WI38 (cell line): ENCODE results near the gene REPS2.

ENCODE experiments used
- H3K4me3 ChIP-seq: 2 replicates; pipeline ENCODE4 v1.5.1; 2011; ENCODE audit warnings: low read depth, mild to moderate bottlenecking, control low read depth, low read length
- TF ChIP-seq, protein P1 (sequence below): IDR thresholded peaks from 2 replicates; pipeline ENCODE4 v1.5.1; 2012; ENCODE audit warnings: low read depth, mild to moderate bottlenecking, control low read depth, low read length

REPS2 gene

DNA sequence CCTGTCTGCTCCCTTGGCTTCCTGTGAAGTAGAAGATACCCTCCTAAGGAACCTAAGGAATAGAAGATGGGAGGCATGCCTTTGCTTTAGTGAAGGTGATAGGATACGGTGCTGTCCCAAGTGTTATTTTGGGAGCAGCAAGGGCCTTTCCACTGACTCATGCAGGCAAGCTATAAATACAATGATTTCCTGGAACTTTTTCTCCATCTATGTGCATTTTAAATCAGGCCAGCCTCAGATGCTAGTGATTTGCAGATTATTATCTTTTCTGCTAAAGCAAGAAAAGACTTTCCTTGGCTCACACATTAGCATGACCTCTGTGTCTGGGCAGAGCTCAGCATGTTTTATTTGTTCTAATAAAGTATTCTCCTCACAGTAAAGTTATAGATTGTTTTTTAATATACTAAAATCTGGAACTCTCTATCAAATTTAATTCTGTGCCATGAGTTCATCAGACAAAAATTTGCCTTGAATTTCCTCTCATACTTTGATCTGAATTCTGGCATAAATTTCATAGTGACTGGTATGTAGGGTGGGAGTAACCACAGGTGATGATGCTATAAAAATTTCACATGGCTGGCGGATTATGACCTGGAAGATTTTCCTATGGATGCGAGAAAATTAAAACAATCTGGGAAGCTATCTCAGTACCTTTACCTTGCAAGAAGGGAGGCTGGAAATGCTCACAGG, 131.7 kb downstream of the REPS2 start:
- no peak overlapping the region for H3K4me3 ChIP-seq
- TF ChIP-seq, protein P1, sequence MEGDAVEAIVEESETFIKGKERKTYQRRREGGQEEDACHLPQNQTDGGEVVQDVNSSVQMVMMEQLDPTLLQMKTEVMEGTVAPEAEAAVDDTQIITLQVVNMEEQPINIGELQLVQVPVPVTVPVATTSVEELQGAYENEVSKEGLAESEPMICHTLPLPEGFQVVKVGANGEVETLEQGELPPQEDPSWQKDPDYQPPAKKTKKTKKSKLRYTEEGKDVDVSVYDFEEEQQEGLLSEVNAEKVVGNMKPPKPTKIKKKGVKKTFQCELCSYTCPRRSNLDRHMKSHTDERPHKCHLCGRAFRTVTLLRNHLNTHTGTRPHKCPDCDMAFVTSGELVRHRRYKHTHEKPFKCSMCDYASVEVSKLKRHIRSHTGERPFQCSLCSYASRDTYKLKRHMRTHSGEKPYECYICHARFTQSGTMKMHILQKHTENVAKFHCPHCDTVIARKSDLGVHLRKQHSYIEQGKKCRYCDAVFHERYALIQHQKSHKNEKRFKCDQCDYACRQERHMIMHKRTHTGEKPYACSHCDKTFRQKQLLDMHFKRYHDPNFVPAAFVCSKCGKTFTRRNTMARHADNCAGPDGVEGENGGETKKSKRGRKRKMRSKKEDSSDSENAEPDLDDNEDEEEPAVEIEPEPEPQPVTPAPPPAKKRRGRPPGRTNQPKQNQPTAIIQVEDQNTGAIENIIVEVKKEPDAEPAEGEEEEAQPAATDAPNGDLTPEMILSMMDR = no peak

- TF ChIP-seq, protein P1 = no peak
- no peak overlapping the region for H3K4me3 ChIP-seq
These were observed 135.1 kb downstream of the REPS2 start for GRCh38 chrX:17081511-17081910.

- no peak overlapping the region for H3K4me3 ChIP-seq
- TF ChIP-seq, protein P1 = no peak
These were observed 135.5 kb downstream of the REPS2 start for GRCh38 chrX:17081968-17082367.

DNA sequence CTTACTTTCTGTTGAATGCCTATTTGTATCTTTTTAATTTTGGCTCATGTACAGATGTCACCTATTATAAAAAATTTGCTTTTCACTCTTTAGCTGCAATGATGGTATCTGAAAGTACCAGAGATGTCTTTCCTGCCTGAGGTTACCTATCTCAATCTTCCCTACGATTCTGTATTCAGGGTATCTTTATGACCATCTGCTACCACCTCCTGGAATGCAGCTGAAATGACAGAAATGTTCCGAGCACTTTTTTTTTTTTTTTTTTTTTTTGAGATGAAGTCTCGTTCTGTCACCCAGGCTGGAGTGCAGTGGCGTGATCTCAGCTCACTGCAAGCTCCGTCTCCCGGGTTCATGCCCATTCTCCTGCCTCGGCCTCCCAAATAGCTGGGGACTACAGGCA, 136.4 kb downstream of the REPS2 start:
- TF ChIP-seq, protein P1 = no peak
- H3K4me3 ChIP-seq = no peak overlapping the region

- no peak overlapping the region for H3K4me3 ChIP-seq
- TF ChIP-seq, protein P1 = no peak
These were observed 139.9 kb downstream of the REPS2 start for GRCh38 chrX:17086317-17086716.

- TF ChIP-seq, protein P1 = no peak
- H3K4me3 ChIP-seq = no peak overlapping the region
These were observed 148.7 kb downstream of the REPS2 start for GRCh38 chrX:17095161-17095560.

DNA sequence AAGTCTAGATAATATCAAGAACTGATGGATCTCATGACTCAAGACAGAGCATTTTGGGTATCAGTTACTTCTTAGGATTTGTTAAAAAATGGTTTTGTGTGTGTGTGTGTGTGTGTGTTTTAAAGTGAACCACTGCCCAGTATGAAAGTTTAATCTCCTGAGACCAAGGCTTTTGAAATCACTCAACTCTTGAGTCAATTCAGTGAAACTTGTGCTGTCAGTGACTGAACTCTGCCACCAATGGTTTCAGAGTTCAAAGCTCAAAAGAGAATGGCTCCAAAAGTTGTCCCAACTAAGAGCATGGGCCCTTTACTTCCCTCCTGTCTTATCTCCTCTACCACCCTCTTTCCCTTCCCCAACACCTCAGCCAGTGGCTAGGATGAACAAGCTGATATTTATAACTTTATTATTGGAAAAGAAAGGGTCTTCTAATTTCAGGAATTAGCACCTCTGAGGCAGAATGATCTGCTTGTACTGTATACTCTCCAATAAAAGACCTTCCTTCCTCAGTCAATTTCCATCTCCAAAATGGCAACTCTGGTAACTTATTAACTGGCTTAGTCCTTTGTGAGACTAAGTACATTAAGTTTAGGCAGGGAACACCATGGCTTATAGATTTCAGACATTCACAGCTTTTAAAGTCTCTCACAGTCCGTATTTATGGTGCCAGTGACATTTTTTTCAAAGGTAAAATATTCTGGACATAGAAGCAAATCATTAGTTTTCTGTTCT, 152.2 kb downstream of the REPS2 start:
- no peak overlapping the region for H3K4me3 ChIP-seq
- TF ChIP-seq, protein P1 = no peak
